Type B pancreatic cell (in vitro differentiated cells): ENCODE data around the gene GRIN2A. TPM values are rescaled to one million over a fixed set of nuclear protein-coding genes. Genes with fewer than 3 reads are reported as not detected.

ENCODE experiments used
- DNase-seq: peaks from one replicate; pipeline ENCODE4 v3.0.0; 2021; ENCODE audit warnings: mixed read lengths; ENCODE audit not compliant: unreplicated experiment; ENCODE audit errors: extremely low spot score
- H3K27ac Mint-ChIP-seq: 2 replicates; pipeline ENCODE4 v1.8.0; 2021; ENCODE audit warnings: mild to moderate bottlenecking, mixed read lengths
- H3K27me3 Mint-ChIP-seq: 2 replicates; pipeline ENCODE4 v1.8.0; 2021; ENCODE audit warnings: mixed read lengths
- H3K36me3 Mint-ChIP-seq: 2 replicates; pipeline ENCODE4 v1.8.0; 2021; ENCODE audit warnings: mixed read lengths
- H3K4me1 Mint-ChIP-seq: one replicate; pipeline ENCODE4 v1.8.0; 2021; ENCODE audit warnings: mixed read lengths; ENCODE audit not compliant: unreplicated experiment
- H3K4me3 Mint-ChIP-seq: 2 replicates; pipeline ENCODE4 v1.8.0; 2021; ENCODE audit warnings: mild to moderate bottlenecking, mixed read lengths
- H3K9me3 Mint-ChIP-seq: 2 replicates; pipeline ENCODE4 v1.8.0; 2021; ENCODE audit warnings: mixed read lengths
- CTCF ChIP-seq: fragments of 200-600 bp; sonication (generic); conservative IDR thresholded peaks from 2 replicates; pipeline ENCODE4 v1.5.0; 2021; ENCODE audit warnings: antibody characterized with exemption, mild to moderate bottlenecking
- total RNA-seq: library from RNA; stranded (reverse); gene quantifications from 2 replicates; pipeline ENCODE4 v1.2.1, GENCODE V29; 2021; ENCODE audit warnings: low replicate concordance

The GRIN2A gene
- total RNA-seq, 1 donor from 2014 or later = 7.1 TPM

GRCh38 chr16:10181196-10182162 lies 749 bp downstream of the GRIN2A start:
- Mint-ChIP-seq H3K27ac (no peak overlapping the region), H3K4me3 (peak overlapping the region; percentile 79), H3K4me1 (peaks cover 4% of the 10 kb centered on the region), H3K36me3 (no peaks in the 10 kb centered on the region), H3K9me3 (peaks cover 5% of the 10 kb centered on the region), H3K27me3 (peaks cover 80% of the 10 kb centered on the region)
- DNase-seq = peak; percentile 88
- peak; percentile 95 for TF ChIP-seq CTCF

- peaks cover 72% of the 10 kb centered on the region for H3K27me3 Mint-ChIP-seq
These were observed 1.5 kb downstream of the GRIN2A start for GRCh38 chr16:10180771-10181163.

GRCh38 chr16:10180042-10180770 lies 2.0 kb downstream of the GRIN2A start:
- H3K9me3 Mint-ChIP-seq = peaks cover 5% of the 10 kb centered on the region
- TF ChIP-seq CTCF = no peak
- H3K4me1 Mint-ChIP-seq = peaks cover 4% of the 10 kb centered on the region
- H3K36me3 Mint-ChIP-seq = no peaks in the 10 kb centered on the region
- no peak overlapping the region for H3K27ac Mint-ChIP-seq
- peaks cover 71% of the 10 kb centered on the region for H3K27me3 Mint-ChIP-seq
- H3K4me3 Mint-ChIP-seq = peak overlapping the region; percentile 79
- no peak for DNase-seq

More at GRCh38 chr16:10180771-10181163, 1.5 kb downstream of the GRIN2A start:
- Mint-ChIP-seq H3K27ac (no peak overlapping the region), H3K36me3 (no peaks in the 10 kb centered on the region), H3K4me3 (peak overlapping the region; percentile 79), H3K4me1 (peaks cover 4% of the 10 kb centered on the region), H3K9me3 (peaks cover 5% of the 10 kb centered on the region)
- DNase-seq = peak; percentile 72
- TF ChIP-seq CTCF = peak; percentile 70

- Mint-ChIP-seq H3K27ac (no peak overlapping the region), H3K27me3 (peaks cover 60% of the 10 kb centered on the region), H3K9me3 (peaks cover 5% of the 10 kb centered on the region), H3K36me3 (no peaks in the 10 kb centered on the region), H3K4me1 (peaks cover 4% of the 10 kb centered on the region), H3K4me3 (peak overlapping the region; percentile 3)
- TF ChIP-seq CTCF = no peak
- DNase-seq = no peak
These were observed 3.7 kb downstream of the GRIN2A start for GRCh38 chr16:10178526-10178925.

GRCh38 chr16:10178080-10178479 lies 4.1 kb downstream of the GRIN2A start:
- no peak for TF ChIP-seq CTCF
- H3K9me3 Mint-ChIP-seq = peaks cover 5% of the 10 kb centered on the region
- no peak for DNase-seq
- no peaks in the 10 kb centered on the region for H3K36me3 Mint-ChIP-seq
- H3K27me3 Mint-ChIP-seq = peaks cover 56% of the 10 kb centered on the region
- H3K27ac Mint-ChIP-seq = no peak overlapping the region
- H3K4me1 Mint-ChIP-seq = peaks cover 4% of the 10 kb centered on the region
- no peak overlapping the region for H3K4me3 Mint-ChIP-seq
